SK-N-SH (cell line): ENCODE measurements around the gene CASK. TPM values are rescaled to one million over a fixed set of nuclear protein-coding genes. Genes with fewer than 3 reads are reported as not detected.

Experiments used
- CTCF ChIA-PET: fragments of 300-600, 350-600 bp; formaldehyde crosslinking; extraction: SDS; loops from one replicate; lab custom pipeline; 2021; lab: Yijun Ruan, JAX
- POLR2A ChIA-PET: fragments of 350-600 bp; sonication (Branson Sonifier 250); formaldehyde crosslinking; extraction: SDS; loops from one replicate; lab custom pipeline; 2020; ENCODE audit warnings: antibody characterized with exemption, inconsistent platforms; lab: Yijun Ruan, JAX
- DNase-seq: peaks from one replicate; pipeline ENCODE4 v3.0.0; 2012
- H2AFZ ChIP-seq: fragments of 200-600 bp; sonication (generic); 2 replicates; pipeline ENCODE4 v1.8.1; 2016; ENCODE audit warnings: antibody characterized with exemption, mild to moderate bottlenecking, low read depth
- H3F3A ChIP-seq: fragments of 200-600 bp; sonication (generic); replicated peaks from 2 replicates; pipeline ENCODE3; 2016; ENCODE audit warnings: antibody characterized with exemption, mild to moderate bottlenecking; ENCODE audit not compliant: insufficient read depth
- H3K27ac ChIP-seq, 2 experiments: fragments of 200-500 bp in 1 of 2; fragments of 200-600 bp in 1 of 2; sonication (Bioruptor generic) in 1 of 2; sonication (generic), shearing (Covaris generic) in 1 of 2; 2 replicates each; pipeline versions ENCODE4 v1.5.1 to v1.6.1; 2014 to 2016; ENCODE audit warnings: low read depth in 2 of 2, inconsistent platforms in 1 of 2, low read length in 1 of 2, mild to moderate bottlenecking in 1 of 2, mixed read lengths in 1 of 2
- H3K27me3 ChIP-seq: fragments of 200-600 bp; sonication (generic), shearing (Covaris generic); 2 replicates; pipeline ENCODE4 v1.6.1; 2016; ENCODE audit warnings: mixed run types; ENCODE audit not compliant: insufficient read depth
- H3K36me3 ChIP-seq, 2 experiments: fragments of 200-500 bp in 1 of 2; fragments of 200-600 bp in 1 of 2; sonication (Bioruptor generic) in 1 of 2; sonication (generic) in 1 of 2; replicated peaks in 1 of 2; 2 replicates each; pipeline versions ENCODE3 to v1.5.1; 2014 to 2016; ENCODE audit warnings: low read length in 1 of 2, mild to moderate bottlenecking in 1 of 2; ENCODE audit not compliant: insufficient read depth in 2 of 2, control insufficient read depth in 1 of 2
- H3K4me1 ChIP-seq, 2 experiments: fragments of 200-500 bp in 1 of 2; fragments of 200-600 bp in 1 of 2; sonication (Bioruptor generic) in 1 of 2; sonication (generic), shearing (Covaris generic) in 1 of 2; 2 replicates each; pipeline versions ENCODE4 v1.5.1 to v1.6.1; 2014 to 2016; ENCODE audit warnings: low read depth in 1 of 2, low read length in 1 of 2, mixed run types in 1 of 2; ENCODE audit not compliant: insufficient read depth in 2 of 2, control insufficient read depth in 1 of 2
- H3K4me2 ChIP-seq: fragments of 200-600 bp; sonication (generic), shearing (Covaris generic); 2 replicates; pipeline ENCODE4 v1.6.1; 2017; ENCODE audit warnings: mixed run types
- H3K4me3 ChIP-seq, 2 experiments: fragments of 200-500 bp in 1 of 2; fragments of 200-600 bp in 1 of 2; sonication (Bioruptor generic) in 1 of 2; sonication (generic), shearing (Covaris generic) in 1 of 2; 2 replicates each; pipeline versions ENCODE4 v1.5.1 to v1.8.1; 2014 to 2016; ENCODE audit warnings: low read depth in 2 of 2, inconsistent platforms in 1 of 2, low read length in 1 of 2, mild to moderate bottlenecking in 1 of 2, mixed read lengths in 1 of 2, moderate library complexity in 1 of 2
- H3K79me2 ChIP-seq: fragments of 200-600 bp; sonication (generic); 2 replicates; pipeline ENCODE4 v1.8.1; 2017; ENCODE audit warnings: mild to moderate bottlenecking; ENCODE audit not compliant: insufficient read depth
- H3K9ac ChIP-seq: fragments of 200-600 bp; sonication (generic); 2 replicates; pipeline ENCODE4 v1.6.1; 2017; ENCODE audit warnings: mixed run types
- H3K9me2 ChIP-seq: fragments of 200-600 bp; sonication (generic); 2 replicates; pipeline ENCODE4 v1.6.1; 2017; ENCODE audit warnings: mixed run types
- H3K9me3 ChIP-seq: fragments of 200-600 bp; sonication (generic); 2 replicates; pipeline ENCODE4 v1.6.1; 2017; ENCODE audit warnings: mixed run types, mild to moderate bottlenecking, moderate library complexity
- H4K20me1 ChIP-seq: fragments of 200-600 bp; sonication (generic); 2 replicates; pipeline ENCODE4 v1.6.1; 2017; ENCODE audit warnings: mild to moderate bottlenecking, mixed run types; ENCODE audit not compliant: insufficient read depth
- EP300 ChIP-seq, 2 experiments: IDR thresholded peaks; 2 replicates each; pipeline versions ENCODE4 v1.4.0 to v1.6.1; 2012; ENCODE audit warnings: borderline replicate concordance in 1 of 2, low read depth in 1 of 2, low read length in 1 of 2
- FOXJ3 ChIP-seq: sonication (generic); formaldehyde crosslinking; IDR thresholded peaks from 2 replicates; pipeline ENCODE4 v1.5.1; 2020; ENCODE audit warnings: mild to moderate bottlenecking, missing genetic modification reagents
- FOXM1 ChIP-seq: IDR thresholded peaks from 2 replicates; pipeline ENCODE4 v1.4.0; 2012; ENCODE audit warnings: low read depth, mild to moderate bottlenecking
- JUND ChIP-seq: IDR thresholded peaks from 2 replicates; pipeline ENCODE4 v1.4.0; 2012
- MEF2A ChIP-seq: IDR thresholded peaks from 2 replicates; pipeline ENCODE4 v1.4.0; 2012; ENCODE audit warnings: low read depth, borderline replicate concordance
- NRF1 ChIP-seq: IDR thresholded peaks from 2 replicates; pipeline ENCODE4 v1.6.1; 2012; ENCODE audit warnings: low read depth, mild to moderate bottlenecking, low read length
- RCOR1 ChIP-seq: fragments of 150-350 bp; IDR thresholded peaks from 2 replicates; pipeline ENCODE4 v1.6.1; 2017; ENCODE audit warnings: antibody characterized with exemption, low read length
- SIN3A ChIP-seq: IDR thresholded peaks from 2 replicates; pipeline ENCODE4 v1.6.1; 2012; ENCODE audit warnings: low read depth, mild to moderate bottlenecking, low read length, moderate library complexity, borderline replicate concordance
- WGBS: methylation state at CpG from one replicate; pipeline ENCODE4 v1.1.6; 2017; ENCODE audit warnings: low lambda C conversion rate; 5-methylcytosine and 5-hydroxymethylcytosine counted together
- polyA plus RNA-seq, 3 experiments: library from polyadenylated mRNA; depleted of rRNA; stranded (reverse); fragments of >200 nt; gene quantifications; 2 replicates each; pipeline ENCODE4 v1.2.3, GENCODE V29; 2012
- TF ChIP-seq, protein P1 (sequence below): IDR thresholded peaks from 2 replicates; pipeline ENCODE4 v1.4.0; 2012; ENCODE audit warnings: low read depth, borderline replicate concordance
- TF ChIP-seq, protein P2 (sequence below): fragments of 200-600 bp; sonication (generic); IDR thresholded peaks from 2 replicates; pipeline ENCODE4 v1.6.1; 2017; ENCODE audit warnings: antibody characterized with exemption, mild to moderate bottlenecking, moderate library complexity
- TF ChIP-seq, protein P3 (sequence below): IDR thresholded peaks from 2 replicates; pipeline ENCODE4 v1.4.0; 2012; ENCODE audit warnings: low read depth
- TF ChIP-seq, protein P4 (sequence below): IDR thresholded peaks from 2 replicates; pipeline ENCODE4 v1.4.0; 2012; ENCODE audit warnings: low read depth, borderline replicate concordance
- TF ChIP-seq, protein P5 (sequence below): IDR thresholded peaks from 2 replicates; pipeline ENCODE4; 2012

CASK gene
- polyA plus RNA-seq, 1 of the 3 experiments (the other 2 are of a cell fraction), result 7.0 TPM

DNA sequence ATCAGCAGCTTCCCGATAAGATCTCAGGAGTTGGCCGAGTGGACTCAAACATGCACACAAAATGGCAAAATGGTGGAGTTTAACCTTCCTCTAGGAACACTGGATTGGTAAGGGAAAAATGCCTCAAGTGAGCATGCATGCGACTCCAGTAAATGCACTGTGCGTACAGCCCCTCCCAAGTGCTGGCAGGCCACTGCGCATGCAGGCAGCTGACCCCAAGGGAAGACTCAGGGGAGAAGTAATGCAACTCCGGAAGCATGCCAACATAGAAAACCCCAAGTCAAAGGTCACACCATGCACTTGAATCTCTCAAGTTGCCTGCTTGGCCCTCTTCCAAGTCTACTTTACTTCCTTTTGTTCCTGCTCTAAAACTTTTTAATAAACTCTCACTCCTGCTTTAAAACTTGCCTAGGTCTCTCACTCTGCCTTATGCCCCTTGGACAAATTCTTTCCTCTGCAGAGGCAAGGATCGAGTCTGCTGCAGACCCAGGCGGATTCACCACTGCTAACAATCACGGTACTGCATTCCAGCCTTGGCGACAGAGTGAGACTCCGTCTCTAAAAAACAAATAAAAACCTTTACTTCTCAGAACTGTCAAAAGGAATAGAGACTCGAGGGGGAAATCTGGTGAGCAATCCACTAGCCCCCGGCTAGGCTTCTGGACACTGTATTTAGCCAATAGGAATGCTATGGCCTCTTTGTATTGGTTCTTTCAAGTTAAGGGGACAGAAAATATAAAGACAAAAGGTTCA lies 442.7 kb downstream of the CASK start:
- DNase-seq, result no peak
- no peak overlapping the region for H3K4me2 ChIP-seq
- no peaks in the 10 kb centered on the region for H3K36me3 ChIP-seq
- H2AFZ ChIP-seq, result no peak overlapping the region
- H3K9me3 ChIP-seq, result no peaks in the 10 kb centered on the region
- H3K4me1 ChIP-seq, result no peaks in the 10 kb centered on the region
- 59% methylated on average over 12 of the region's 13 CpGs for WGBS
- no peaks in the 10 kb centered on the region for H3K79me2 ChIP-seq
- H3F3A ChIP-seq, result no peaks in the 10 kb centered on the region
- no peak overlapping the region for H3K9ac ChIP-seq
- ChIA-PET POLR2A (no interaction called here), CTCF (interaction anchor here (0.6 to 1.2 kb wide), 2 partner anchors 11 to 159 kb away, joined by 3 read pairs; no protein-coding TSS in a partner anchor)
- TF ChIP-seq SIN3A (no peak), FOXM1 (no peak), MEF2A (no peak), JUND (no peak), FOXJ3 (no peak), NRF1 (no peak), RCOR1 (no peak), EP300 (IDR thresholded peaks at IDR 0.05; ENCODE audit: borderline replicate concordance in 1 of 2, low read depth in 1 of 2, low read length in 1 of 2) (no peak)
- TF ChIP-seq, protein P1, sequence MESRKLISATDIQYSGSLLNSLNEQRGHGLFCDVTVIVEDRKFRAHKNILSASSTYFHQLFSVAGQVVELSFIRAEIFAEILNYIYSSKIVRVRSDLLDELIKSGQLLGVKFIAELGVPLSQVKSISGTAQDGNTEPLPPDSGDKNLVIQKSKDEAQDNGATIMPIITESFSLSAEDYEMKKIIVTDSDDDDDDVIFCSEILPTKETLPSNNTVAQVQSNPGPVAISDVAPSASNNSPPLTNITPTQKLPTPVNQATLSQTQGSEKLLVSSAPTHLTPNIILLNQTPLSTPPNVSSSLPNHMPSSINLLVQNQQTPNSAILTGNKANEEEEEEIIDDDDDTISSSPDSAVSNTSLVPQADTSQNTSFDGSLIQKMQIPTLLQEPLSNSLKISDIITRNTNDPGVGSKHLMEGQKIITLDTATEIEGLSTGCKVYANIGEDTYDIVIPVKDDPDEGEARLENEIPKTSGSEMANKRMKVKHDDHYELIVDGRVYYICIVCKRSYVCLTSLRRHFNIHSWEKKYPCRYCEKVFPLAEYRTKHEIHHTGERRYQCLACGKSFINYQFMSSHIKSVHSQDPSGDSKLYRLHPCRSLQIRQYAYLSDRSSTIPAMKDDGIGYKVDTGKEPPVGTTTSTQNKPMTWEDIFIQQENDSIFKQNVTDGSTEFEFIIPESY, result no peak
- TF ChIP-seq, protein P2, sequence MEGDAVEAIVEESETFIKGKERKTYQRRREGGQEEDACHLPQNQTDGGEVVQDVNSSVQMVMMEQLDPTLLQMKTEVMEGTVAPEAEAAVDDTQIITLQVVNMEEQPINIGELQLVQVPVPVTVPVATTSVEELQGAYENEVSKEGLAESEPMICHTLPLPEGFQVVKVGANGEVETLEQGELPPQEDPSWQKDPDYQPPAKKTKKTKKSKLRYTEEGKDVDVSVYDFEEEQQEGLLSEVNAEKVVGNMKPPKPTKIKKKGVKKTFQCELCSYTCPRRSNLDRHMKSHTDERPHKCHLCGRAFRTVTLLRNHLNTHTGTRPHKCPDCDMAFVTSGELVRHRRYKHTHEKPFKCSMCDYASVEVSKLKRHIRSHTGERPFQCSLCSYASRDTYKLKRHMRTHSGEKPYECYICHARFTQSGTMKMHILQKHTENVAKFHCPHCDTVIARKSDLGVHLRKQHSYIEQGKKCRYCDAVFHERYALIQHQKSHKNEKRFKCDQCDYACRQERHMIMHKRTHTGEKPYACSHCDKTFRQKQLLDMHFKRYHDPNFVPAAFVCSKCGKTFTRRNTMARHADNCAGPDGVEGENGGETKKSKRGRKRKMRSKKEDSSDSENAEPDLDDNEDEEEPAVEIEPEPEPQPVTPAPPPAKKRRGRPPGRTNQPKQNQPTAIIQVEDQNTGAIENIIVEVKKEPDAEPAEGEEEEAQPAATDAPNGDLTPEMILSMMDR, result no peak
- TF ChIP-seq, protein P3, sequence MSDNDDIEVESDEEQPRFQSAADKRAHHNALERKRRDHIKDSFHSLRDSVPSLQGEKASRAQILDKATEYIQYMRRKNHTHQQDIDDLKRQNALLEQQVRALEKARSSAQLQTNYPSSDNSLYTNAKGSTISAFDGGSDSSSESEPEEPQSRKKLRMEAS, result no peak
- TF ChIP-seq, protein P4, sequence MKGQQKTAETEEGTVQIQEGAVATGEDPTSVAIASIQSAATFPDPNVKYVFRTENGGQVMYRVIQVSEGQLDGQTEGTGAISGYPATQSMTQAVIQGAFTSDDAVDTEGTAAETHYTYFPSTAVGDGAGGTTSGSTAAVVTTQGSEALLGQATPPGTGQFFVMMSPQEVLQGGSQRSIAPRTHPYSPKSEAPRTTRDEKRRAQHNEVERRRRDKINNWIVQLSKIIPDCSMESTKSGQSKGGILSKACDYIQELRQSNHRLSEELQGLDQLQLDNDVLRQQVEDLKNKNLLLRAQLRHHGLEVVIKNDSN, result no peak
- TF ChIP-seq, protein P5, sequence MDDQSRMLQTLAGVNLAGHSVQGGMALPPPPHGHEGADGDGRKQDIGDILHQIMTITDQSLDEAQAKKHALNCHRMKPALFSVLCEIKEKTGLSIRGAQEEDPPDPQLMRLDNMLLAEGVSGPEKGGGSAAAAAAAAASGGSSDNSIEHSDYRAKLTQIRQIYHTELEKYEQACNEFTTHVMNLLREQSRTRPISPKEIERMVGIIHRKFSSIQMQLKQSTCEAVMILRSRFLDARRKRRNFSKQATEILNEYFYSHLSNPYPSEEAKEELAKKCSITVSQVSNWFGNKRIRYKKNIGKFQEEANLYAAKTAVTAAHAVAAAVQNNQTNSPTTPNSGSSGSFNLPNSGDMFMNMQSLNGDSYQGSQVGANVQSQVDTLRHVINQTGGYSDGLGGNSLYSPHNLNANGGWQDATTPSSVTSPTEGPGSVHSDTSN, result no peak
- no peak overlapping the region for H3K27ac ChIP-seq
- peaks cover 9% of the 10 kb centered on the region; the same call in 1 of the 2 replicates for H3K27me3 ChIP-seq
- no peaks in the 10 kb centered on the region for H4K20me1 ChIP-seq
- H3K9me2 ChIP-seq, result no peaks in the 10 kb centered on the region
- H3K4me3 ChIP-seq, result no peak overlapping the region
